HG03103 (cell line): ENCODE results near the gene GOLGA2.
"Not testable (repeated sequence)": the region's sequence is repeated elsewhere in the genome, so short reads cannot be mapped to it uniquely, and the experiment has no call there.

ENCODE experiments used
- ATAC-seq: cut with Tn5 transposase; IDR thresholded peaks from one replicate; pipeline ENCODE4 v1.9.1; 2021; ENCODE audit warnings: low read depth; ENCODE audit not compliant: unreplicated experiment

The GOLGA2 gene

DNA sequence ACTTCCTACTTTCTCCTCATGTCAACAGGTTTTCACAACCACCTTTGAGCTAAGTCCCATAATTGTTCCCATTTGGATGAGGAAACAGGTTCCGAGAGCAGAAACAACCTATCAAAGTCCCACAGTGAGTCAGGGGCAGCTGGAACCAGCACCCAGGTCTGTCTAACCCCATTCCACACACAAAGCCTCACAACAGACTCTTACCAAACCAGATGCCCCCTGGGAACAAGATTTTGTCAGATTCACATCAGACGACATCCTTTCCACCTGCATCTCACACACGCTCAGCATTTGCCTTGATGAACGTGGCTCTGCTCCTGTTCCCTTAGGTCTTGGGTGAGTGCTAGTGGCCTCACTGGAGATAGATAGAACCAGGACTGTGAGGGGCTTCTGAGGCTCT is 17.3 kb upstream of the GOLGA2 start:
- no peak for ATAC-seq

- no peak for ATAC-seq
Measured at GRCh38 chr9:128292009-128292408, 16.2 kb upstream of the GOLGA2 start.

- ATAC-seq = no peak
Measured at GRCh38 chr9:128288273-128289004, 12.6 kb upstream of the GOLGA2 start.

GRCh38 chr9:128286440-128286839 is 10.6 kb upstream of the GOLGA2 start:
- ATAC-seq = no peak

DNA sequence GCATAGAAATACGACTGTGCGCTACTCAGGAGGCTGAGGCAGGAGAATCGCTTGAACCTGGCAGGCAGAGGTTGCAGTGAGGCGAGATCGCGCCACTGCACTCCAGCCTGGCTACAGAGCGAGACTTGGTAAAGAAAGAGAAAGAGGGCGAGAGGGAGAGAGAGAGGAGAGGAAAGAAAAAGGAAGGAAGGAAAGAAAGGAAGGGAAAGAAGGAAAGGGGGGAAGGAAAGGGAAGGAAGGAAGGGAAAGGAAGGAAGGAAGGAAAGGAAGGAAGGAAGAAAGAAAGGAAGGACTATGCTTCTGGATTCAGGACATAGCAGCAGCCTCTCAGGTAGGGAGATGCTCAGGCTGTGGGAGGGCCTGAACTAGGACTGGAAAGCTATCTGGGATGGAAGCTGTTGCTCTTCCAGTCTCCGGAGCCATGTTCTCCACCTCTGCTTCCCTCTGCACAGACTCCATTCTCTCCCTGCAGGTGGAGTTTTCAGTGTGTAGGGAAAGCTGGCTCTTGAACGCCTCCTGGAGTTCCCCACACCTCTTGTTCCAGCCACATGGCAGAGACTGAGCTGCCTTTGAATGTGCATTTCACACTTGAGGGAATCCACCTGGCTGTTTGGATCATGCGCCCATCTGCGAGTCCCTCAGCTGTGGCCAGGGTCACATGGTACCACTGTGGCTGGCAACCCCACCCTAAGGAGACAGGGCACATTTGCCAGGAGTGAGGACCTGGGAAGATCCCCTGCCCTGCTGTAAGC is 9.4 kb upstream of the GOLGA2 start:
- no peak for ATAC-seq

GRCh38 chr9:128282500-128282899 is 6.7 kb upstream of the GOLGA2 start:
- ATAC-seq = no peak

DNA sequence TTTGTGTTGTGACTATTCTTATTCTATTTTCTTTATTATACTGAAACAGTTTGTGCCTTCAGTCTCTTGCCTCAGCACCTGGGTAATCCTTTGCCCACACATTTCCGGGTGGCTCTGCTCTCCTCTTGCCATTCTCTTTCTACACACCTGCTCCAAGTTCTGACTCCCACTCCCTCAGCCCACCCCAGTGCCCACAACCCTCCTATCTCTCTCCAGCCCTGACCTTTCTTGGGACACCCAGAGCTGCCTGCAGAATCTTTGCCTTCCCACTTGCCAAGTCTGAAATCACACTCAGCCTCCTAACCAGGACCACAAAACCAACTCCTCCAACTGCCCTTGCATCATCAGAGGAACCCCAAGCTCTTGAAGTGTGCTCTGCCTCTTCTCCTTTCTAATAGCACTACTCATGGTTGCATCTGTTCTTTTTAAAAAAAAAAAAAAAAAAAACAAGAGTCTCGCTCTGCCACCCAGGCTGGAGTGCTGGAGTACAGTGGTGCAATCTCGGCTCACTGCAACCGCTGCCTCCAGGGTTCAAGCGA is 4.3 kb upstream of the GOLGA2 start:
- ATAC-seq = no peak

GRCh38 chr9:128279088-128280073 is 3.6 kb upstream of the GOLGA2 start:
- ATAC-seq = not testable (repeated sequence)

- no peak for ATAC-seq
Measured at GRCh38 chr9:128276574-128277270, 915 bp upstream of the GOLGA2 start.

DNA sequence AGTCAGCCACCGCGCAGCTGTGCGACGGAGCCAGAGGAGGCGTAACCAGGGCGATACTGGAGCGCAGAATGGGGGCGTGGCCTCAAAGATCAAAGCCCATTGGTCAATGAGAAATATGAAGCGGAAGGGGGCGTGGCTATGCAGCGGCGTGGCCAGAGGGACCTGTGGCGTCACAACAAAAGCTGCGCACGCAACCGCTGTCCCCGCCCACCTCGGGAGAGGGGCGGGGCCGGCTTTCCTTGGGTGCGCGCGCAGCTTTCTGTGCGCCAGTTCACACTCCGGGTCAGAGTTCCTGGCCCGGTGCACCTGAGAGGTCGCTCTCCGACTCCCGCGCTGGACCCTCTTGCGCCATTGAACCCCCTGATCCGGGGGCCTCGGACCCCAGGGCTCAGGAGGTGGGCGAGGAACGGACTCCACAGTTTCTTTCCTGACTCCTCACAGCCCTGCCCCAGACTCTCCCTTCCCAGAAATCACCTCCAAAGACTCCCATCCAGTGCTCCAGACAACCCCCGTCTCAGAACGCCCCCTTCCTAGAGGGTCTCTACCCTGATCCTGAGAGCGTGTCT is 284 bp upstream of the GOLGA2 start, which contains the start of gene SWI5:
SWI5 (plus strand) TSS at position 269 of the 566 bp plus-strand sequence.
- peak; percentile 90 for ATAC-seq

GRCh38 chr9:128274245-128274644 is 1.6 kb downstream of the GOLGA2 start:
- ATAC-seq = no peak

DNA sequence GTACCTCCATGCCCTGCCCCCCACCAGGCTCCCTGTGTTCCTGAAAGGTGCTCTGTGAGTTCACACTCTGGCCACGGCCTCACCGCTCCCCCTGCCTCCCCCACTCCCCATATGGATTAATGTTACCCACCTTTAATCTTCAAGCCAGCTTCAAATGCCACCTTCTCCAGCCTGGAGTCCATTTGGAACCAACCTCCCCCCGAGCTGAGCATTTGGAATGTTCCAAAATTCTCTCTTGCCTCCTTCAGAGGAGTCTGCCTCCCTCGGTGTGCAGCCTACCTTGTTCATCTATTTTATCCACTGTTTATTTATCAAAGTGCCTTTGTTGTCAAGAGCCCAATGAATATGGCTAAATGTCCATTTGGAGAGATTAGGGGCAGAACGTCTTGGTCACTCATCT is 4.3 kb downstream of the GOLGA2 start:
- no peak for ATAC-seq

- ATAC-seq = no peak
Measured at GRCh38 chr9:128271112-128271511, 4.7 kb downstream of the GOLGA2 start.

DNA sequence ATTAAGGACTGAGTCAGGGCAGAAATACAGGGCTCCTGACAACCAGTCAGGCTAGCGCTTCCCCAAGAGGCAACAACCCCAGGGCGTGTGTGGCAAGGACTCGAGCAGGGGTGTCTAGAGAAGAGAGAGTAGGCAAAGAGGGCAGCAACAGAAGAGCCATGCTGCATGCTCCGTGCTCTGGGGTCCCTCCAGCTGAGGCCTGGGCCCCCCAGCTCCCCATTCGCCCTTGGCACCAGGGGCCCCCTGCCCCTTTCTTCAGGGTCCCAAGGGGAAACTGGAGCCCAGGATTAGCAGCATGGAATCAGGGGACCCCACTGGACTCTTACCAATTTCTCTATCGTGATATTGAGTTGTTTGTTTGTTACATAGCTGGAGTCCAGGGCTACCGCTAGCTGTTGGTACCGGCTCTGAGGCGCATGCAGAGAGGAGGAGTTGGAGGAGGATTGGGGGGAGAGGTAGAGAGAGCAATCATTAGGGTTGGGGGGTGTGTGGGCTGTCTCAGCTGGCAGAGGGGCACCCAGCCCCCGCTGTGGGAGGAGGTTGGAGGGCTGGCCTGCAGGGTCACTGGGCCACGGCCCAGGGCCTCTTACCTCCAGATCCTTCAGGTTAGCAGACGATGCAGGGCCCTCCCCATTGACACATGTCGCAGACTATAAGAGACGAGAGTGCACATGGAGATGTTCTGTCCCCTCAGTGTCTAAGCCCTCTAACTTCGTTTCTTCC is 8.8 kb downstream of the GOLGA2 start:
- no peak for ATAC-seq

GRCh38 chr9:128265348-128265847 is 10.4 kb downstream of the GOLGA2 start:
- no peak for ATAC-seq

DNA sequence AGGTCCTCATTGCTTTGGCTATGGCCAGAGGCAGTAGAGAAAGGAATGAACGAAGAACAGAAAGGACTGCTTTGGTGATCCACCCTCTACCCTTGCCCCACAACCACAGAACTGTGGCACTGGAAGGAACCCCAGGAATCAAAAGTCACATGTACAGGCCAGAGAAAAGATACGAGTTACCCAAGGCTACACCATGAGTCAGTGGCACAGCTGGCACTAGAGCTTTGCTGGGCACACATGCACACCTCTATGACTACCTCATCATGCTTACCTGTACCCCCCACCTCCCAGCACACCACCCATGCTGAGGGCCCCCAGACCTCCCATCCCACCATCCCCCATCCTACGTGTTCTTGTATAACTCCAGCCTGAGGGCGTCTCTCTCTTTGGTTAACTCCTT is 13.1 kb downstream of the GOLGA2 start:
- no peak for ATAC-seq

DNA sequence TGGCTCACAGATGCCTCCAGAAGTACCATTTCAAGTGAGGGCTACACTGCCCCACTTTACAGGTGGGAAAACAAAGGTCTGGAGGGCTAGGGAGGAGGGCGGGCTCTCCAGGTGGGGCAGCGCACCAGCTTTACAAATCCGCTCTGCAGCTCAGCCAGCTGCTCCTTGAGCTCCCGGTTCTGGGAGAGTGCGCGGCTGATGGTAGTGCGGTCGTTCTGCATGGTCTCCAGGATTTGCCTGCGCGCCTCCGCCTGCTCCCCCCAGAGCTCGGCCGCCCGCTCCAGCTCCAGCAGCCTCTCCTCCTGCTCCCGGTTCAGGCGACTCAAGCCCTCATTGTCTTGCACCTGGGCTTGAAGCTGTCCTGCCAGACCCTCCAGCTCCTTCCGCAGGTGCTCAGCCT is 15.5 kb downstream of the GOLGA2 start:
- no peak for ATAC-seq

GRCh38 chr9:128259156-128259555 is 16.7 kb downstream of the GOLGA2 start:
- ATAC-seq = no peak

DNA sequence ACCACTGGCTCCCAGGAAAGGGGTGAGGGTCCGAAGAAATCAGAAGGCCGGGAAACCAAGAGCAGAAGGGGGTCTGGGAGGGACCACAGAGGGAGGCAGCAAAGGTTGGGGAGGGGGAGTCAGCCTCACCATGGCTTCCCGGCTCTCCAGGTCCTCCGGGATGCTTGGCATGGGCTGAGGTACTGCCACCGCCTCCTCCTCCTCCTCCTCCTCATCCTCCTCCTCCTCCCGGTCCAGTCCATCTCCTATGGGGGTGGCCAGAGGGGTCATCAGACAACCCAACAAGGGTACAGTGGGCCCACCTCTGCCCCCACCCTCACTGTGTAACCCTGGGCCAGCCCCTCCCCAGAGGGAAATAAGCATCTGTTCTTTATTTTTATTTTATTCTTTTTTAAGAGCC is 17.5 kb downstream of the GOLGA2 start:
- no peak for ATAC-seq
